GM12864 (cell line): ENCODE data around the gene SMTNL2.

ENCODE experiments used
- DNase-seq: peaks from one replicate; pipeline ENCODE4 v3.0.0-alpha.2; 2011; ENCODE audit warnings: low read depth
- H3K4me3 ChIP-seq: 2 replicates; pipeline ENCODE4 v1.5.1; 2011; ENCODE audit warnings: mild to moderate bottlenecking, low read depth, low read length, control low read depth
- TF ChIP-seq, protein P1 (sequence below): IDR thresholded peaks from 2 replicates; pipeline ENCODE4 v1.5.1; 2011; ENCODE audit warnings: low read depth, mild to moderate bottlenecking, moderate library complexity, low read length, control low read depth, inconsistent platforms; ENCODE audit errors: missing control alignments

Gene SMTNL2

GRCh38 chr17:4547118-4547906 lies 37.0 kb upstream of the SMTNL2 start:
- DNase-seq = no peak
- TF ChIP-seq, protein P1, sequence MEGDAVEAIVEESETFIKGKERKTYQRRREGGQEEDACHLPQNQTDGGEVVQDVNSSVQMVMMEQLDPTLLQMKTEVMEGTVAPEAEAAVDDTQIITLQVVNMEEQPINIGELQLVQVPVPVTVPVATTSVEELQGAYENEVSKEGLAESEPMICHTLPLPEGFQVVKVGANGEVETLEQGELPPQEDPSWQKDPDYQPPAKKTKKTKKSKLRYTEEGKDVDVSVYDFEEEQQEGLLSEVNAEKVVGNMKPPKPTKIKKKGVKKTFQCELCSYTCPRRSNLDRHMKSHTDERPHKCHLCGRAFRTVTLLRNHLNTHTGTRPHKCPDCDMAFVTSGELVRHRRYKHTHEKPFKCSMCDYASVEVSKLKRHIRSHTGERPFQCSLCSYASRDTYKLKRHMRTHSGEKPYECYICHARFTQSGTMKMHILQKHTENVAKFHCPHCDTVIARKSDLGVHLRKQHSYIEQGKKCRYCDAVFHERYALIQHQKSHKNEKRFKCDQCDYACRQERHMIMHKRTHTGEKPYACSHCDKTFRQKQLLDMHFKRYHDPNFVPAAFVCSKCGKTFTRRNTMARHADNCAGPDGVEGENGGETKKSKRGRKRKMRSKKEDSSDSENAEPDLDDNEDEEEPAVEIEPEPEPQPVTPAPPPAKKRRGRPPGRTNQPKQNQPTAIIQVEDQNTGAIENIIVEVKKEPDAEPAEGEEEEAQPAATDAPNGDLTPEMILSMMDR = no peak

GRCh38 chr17:4548061-4548461 lies 36.3 kb upstream of the SMTNL2 start:
- DNase-seq = no peak
- no peak overlapping the region for H3K4me3 ChIP-seq
- TF ChIP-seq, protein P1 = no peak

More at GRCh38 chr17:4547118-4547906, 37.0 kb upstream of the SMTNL2 start:
- H3K4me3 ChIP-seq = no peak overlapping the region

DNA sequence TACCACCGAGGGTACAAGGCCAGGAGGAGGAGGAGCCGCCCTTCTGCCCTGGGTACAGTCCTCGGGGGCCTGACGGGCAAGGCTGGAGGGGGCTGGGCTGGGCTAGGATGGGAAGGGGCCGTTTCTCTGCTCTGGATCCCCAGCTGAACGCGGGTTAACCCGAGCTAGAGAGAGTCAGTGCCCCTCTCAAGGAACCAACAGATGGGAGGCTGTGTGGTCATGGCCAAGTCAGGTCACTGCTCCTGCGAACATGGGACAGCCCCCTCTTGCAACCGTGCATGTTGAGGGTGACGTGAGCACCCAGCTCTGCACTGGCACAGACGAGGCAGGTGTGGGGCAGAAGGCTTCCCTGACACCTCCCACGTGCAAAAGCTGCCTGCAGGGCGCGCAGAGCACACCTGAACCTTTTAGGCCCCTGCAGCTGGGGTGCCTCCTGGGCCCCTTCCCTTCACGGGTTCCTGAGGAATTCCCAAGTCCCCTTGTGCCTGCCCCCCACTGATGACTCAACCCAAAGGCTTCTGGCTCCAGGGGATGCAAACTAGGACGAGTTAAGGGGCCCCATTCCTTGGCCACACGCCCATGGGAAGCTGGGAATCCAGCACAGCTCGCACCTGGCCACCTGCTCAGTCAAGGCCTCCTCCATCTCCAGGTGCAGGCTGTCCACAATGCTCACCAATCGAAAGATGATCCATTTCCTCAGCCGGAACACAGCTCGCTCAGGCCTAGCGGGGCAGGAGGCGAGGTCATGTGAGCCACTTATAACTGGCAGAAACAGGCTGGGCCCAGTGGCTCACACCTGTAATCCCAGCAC lies 35.4 kb upstream of the SMTNL2 start:
- DNase-seq = no peak
- TF ChIP-seq, protein P1 = no peak
- no peak overlapping the region for H3K4me3 ChIP-seq

GRCh38 chr17:4549781-4550533 lies 34.4 kb upstream of the SMTNL2 start:
- DNase-seq = no peak
- TF ChIP-seq, protein P1 = no peak

DNA sequence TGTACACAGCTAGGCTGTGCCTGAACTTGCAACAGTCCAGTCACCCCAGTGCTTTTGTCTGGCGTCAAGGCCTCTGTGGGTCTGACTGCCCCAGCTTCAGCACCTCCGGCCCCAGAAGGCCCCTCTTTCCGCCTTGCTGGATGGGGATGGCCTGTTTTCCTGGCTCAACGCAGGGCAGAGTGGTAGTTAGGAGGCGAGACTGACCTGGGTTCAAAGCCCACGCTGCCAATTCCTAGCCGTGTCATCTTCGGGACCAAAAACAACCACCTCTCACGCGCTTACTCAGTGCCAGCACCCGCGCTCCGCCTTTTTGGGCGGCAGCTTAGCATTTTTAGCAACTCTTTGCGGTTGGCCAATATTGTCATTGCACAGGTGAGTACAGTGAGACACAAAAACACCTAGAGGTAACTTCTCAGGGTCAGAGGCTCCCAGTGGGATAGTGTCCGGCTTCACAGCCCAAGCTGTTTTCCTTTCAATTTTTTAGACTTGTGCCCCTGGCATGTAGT lies 33.7 kb upstream of the SMTNL2 start:
- TF ChIP-seq, protein P1 = no peak
- H3K4me3 ChIP-seq = no peak overlapping the region
- DNase-seq = no peak

More at GRCh38 chr17:4549781-4550533, 34.4 kb upstream of the SMTNL2 start:
- H3K4me3 ChIP-seq = no peak overlapping the region

- TF ChIP-seq, protein P1 = peak; percentile 10
- DNase-seq = no peak
- no peak overlapping the region for H3K4me3 ChIP-seq
These were observed 33.2 kb upstream of the SMTNL2 start for GRCh38 chr17:4551141-4551540.
